Gastroesophageal sphincter (tissue), 3 donors: ENCODE results near the gene PPM1G.

ENCODE experiments used
- POLR2A ChIP-seq, 2 donors: fragments of 450-650 bp; IDR thresholded peaks; one replicate each; pipeline ENCODE4 v1.6.1; 2017; ENCODE audit warnings: antibody characterized with exemption in 2 of 2, mild to moderate bottlenecking in 2 of 2, moderate library complexity in 1 of 2
- TF ChIP-seq, protein P1 (sequence below), 4 experiments: fragments of 200-600 bp in 2 of 4; fragments of 450-650 bp in 2 of 4; sonication (generic) in 1 of 4; IDR thresholded peaks; one replicate each; pipeline ENCODE4 v1.5.1; 2017 to 2019; ENCODE audit warnings: antibody characterized with exemption in 4 of 4, mild to moderate bottlenecking in 2 of 4, moderate library complexity in 2 of 4

DNA sequence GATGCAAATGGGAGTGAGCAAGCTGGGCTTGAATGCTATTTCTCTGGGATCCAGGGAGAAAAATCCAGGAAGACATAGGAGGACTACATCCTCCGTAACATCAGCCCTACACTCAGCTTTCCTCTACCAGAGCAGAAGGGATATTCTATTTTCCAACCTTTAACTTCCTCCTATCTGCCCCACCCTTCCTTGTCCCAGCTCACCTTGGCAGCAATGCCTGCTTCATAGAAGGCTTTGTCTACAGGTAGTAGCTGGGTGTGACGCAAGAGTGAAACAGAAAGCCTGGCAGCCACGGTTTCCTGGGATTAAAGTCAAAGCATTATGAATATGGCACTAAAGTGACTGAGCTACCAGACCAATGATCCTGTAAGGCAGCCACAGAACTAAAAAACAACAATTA is 36.7 kb upstream of the PPM1G start:
- TF ChIP-seq, protein P1, sequence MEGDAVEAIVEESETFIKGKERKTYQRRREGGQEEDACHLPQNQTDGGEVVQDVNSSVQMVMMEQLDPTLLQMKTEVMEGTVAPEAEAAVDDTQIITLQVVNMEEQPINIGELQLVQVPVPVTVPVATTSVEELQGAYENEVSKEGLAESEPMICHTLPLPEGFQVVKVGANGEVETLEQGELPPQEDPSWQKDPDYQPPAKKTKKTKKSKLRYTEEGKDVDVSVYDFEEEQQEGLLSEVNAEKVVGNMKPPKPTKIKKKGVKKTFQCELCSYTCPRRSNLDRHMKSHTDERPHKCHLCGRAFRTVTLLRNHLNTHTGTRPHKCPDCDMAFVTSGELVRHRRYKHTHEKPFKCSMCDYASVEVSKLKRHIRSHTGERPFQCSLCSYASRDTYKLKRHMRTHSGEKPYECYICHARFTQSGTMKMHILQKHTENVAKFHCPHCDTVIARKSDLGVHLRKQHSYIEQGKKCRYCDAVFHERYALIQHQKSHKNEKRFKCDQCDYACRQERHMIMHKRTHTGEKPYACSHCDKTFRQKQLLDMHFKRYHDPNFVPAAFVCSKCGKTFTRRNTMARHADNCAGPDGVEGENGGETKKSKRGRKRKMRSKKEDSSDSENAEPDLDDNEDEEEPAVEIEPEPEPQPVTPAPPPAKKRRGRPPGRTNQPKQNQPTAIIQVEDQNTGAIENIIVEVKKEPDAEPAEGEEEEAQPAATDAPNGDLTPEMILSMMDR (IDR thresholded peaks at IDR 0.05): no peak
- TF ChIP-seq POLR2A (IDR thresholded peaks at IDR 0.05): no peak
